HG03135 (cell line): ENCODE results near the gene DOCK1.

Source experiments
- ATAC-seq: cut with Tn5 transposase; IDR thresholded peaks from one replicate; pipeline ENCODE4 v1.9.1; 2021; ENCODE audit warnings: mild to moderate bottlenecking, moderate library complexity; ENCODE audit not compliant: unreplicated experiment

DOCK1 gene

GRCh38 chr10:127485153-127485857, 580.1 kb downstream of the DOCK1 start:
- no peak for ATAC-seq

GRCh38 chr10:127486355-127486754, 581.1 kb downstream of the DOCK1 start:
- no peak for ATAC-seq

- no peak for ATAC-seq
These were observed 587.5 kb downstream of the DOCK1 start for GRCh38 chr10:127492607-127493250.

- ATAC-seq = no peak
These were observed 590.8 kb downstream of the DOCK1 start for GRCh38 chr10:127496035-127496434.

- ATAC-seq = no peak
These were observed 592.5 kb downstream of the DOCK1 start for GRCh38 chr10:127497685-127498084.

GRCh38 chr10:127498087-127498486, 592.9 kb downstream of the DOCK1 start:
- no peak for ATAC-seq

GRCh38 chr10:127500127-127500526, 594.9 kb downstream of the DOCK1 start:
- ATAC-seq = no peak
